Panc1 (cell line): Measurements from ENCODE around the gene SND1. TPM values are rescaled to one million over a fixed set of nuclear protein-coding genes. Genes with fewer than 3 reads are reported as not detected.

ENCODE experiments used
- ATAC-seq: fragments of 200-7000 bp; cut with Tn5 transposase; 2 replicates; pipeline ENCODE4 v1.9.1; 2020; ENCODE audit warnings: mild to moderate bottlenecking, moderate library complexity
- BruUV-seq: library from RNA; stranded (reverse); fragments of 400-500 nt; replicated peaks from 2 replicates; lab custom pipeline; 2021; lab: Mats Ljungman, UMichigan
- CTCF ChIA-PET: fragments of 300-600 bp; sonication (Branson Sonifier 250); formaldehyde crosslinking; loops from one replicate; lab custom pipeline; 2022; ENCODE audit warnings: antibody characterized with exemption; lab: Charles Lee
- POLR2A ChIA-PET: fragments of 300-600 bp; sonication (Branson Sonifier 250); formaldehyde crosslinking; loops from one replicate; lab custom pipeline; 2022; ENCODE audit warnings: antibody characterized with exemption; lab: Charles Lee
- DNase-seq: peaks from one replicate; pipeline ENCODE4 v3.0.0-alpha.2; 2010; ENCODE audit warnings: low read depth, low spot score
- H3K27ac ChIP-seq: 2 replicates; pipeline ENCODE4 v1.5.1; 2011; ENCODE audit warnings: mild to moderate bottlenecking, low read length, inconsistent platforms
- H3K27me3 ChIP-seq: fragments of 200-500 bp; sonication (Bioruptor generic); 2 replicates; pipeline ENCODE4 v1.6.0; 2014; ENCODE audit warnings: low read length, inconsistent platforms; ENCODE audit not compliant: control insufficient read depth, insufficient read depth
- H3K36me3 ChIP-seq: fragments of 200-500 bp; sonication (Bioruptor generic); 2 replicates; pipeline ENCODE4 v1.5.1; 2014; ENCODE audit warnings: inconsistent platforms, mild to moderate bottlenecking, low read length, moderate library complexity; ENCODE audit not compliant: control insufficient read depth, insufficient read depth
- H3K4me1 ChIP-seq: 2 replicates; pipeline ENCODE4 v1.5.1; 2011; ENCODE audit warnings: inconsistent platforms, mild to moderate bottlenecking, low read length, moderate library complexity; ENCODE audit not compliant: control insufficient read depth, insufficient read depth
- H3K4me3 ChIP-seq, 2 experiments: 2 replicates each; pipeline ENCODE4 v1.5.1; 2011 to 2012; ENCODE audit warnings: low read depth in 2 of 2, low read length in 2 of 2, mild to moderate bottlenecking in 2 of 2, inconsistent platforms in 1 of 2, moderate library complexity in 1 of 2
- H3K9me3 ChIP-seq: fragments of 200-500 bp; sonication (Bioruptor generic); 2 replicates; pipeline ENCODE4 v1.5.1; 2014; ENCODE audit warnings: low read depth, mild to moderate bottlenecking, inconsistent platforms, low read length, moderate library complexity; ENCODE audit not compliant: control insufficient read depth, insufficient read depth
- POLR2AphosphoS5 ChIP-seq: IDR thresholded peaks from 2 replicates; pipeline ENCODE4 v1.6.1; 2012; ENCODE audit warnings: mild to moderate bottlenecking, low read depth, low read length, moderate library complexity
- SIN3A ChIP-seq: IDR thresholded peaks from 2 replicates; pipeline ENCODE4 v1.6.1; 2012; ENCODE audit warnings: low read depth, mild to moderate bottlenecking, low read length, moderate library complexity, borderline replicate concordance; ENCODE audit not compliant: insufficient read depth
- TCF7L2 ChIP-seq: IDR thresholded peaks from 2 replicates; pipeline ENCODE4 v1.6.1; 2011; ENCODE audit warnings: mild to moderate bottlenecking, low read depth, low read length, inconsistent platforms
- in situ Hi-C: cut with HindIII; loops from 2 replicates; pipeline ENCODE4 v1.10.0; 2016; ENCODE audit warnings: low sequenced_read_pairs, low pct_unique_long_range_greater_than_20kb
- intact Hi-C: fragments of 100-400 bp; cut with micrococcal nuclease; formaldehyde crosslinking; loops from one replicate; pipeline ENCODE4 v1.10.0; 2022; ENCODE audit not compliant: unreplicated experiment
- total RNA-seq: library from RNA; stranded (reverse); gene quantifications from one replicate; pipeline ENCODE4 v1.2.1, GENCODE V29; 2021; ENCODE audit not compliant: unreplicated experiment
- TF ChIP-seq, protein P1 (sequence below): fragments of 450-650 bp; IDR thresholded peaks from 2 replicates; pipeline ENCODE4 v1.5.1; 2017; ENCODE audit warnings: mild to moderate bottlenecking
- TF ChIP-seq, protein P2 (sequence below), 2 experiments: IDR thresholded peaks; 2 replicates each; pipeline ENCODE4 v1.6.1; 2011 to 2012; ENCODE audit warnings: low read depth in 2 of 2, control low read depth in 1 of 2, low read length in 1 of 2, mild to moderate bottlenecking in 1 of 2, moderate library complexity in 1 of 2; ENCODE audit not compliant: insufficient read depth in 1 of 2

Gene SND1
- total RNA-seq, 1 experiment from 2014 or later, result 176 TPM

DNA sequence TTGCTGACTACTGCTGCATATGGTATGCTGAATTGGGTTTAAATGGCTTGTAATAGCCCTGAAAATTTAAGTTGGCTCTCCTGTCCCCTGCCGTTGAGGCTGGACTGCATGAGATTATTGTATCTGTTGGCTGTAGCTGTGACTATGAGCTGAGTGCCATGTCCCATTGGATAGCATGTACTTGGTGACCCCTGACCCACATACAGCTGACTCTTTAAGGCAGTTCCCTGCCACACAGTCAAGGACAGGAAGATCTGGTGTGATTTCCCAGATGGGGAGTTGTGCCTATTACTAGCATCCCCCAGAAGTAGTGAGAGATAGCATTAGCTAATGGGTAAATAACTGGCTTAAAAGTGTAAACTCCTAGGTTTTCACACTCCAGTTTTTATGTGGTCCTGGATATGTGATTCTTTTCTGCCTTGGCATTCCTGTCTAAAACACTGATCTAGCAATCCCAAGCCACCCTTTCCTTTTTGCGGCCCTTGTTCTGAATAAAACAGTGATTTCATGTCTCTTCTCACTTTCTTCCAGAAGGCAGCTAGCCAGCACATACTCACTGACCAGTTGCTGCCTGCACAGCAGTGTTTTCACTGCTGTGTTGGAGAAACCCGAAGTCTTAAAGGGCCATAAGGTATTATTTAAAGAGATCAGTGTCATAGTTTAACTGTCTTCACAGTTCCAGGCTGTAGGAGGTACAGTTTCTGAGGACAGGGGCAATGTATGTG is 343.3 kb downstream of the SND1 start:
- DNase-seq (no peak), ATAC-seq (no peak)
- Histone ChIP-seq H3K4me3 (no peak overlapping the region), H3K36me3 (no peaks in the 10 kb centered on the region), H3K9me3 (no peaks in the 10 kb centered on the region), H3K27ac (no peak overlapping the region), H3K27me3 (no peaks in the 10 kb centered on the region), H3K4me1 (no peaks in the 10 kb centered on the region)
- no TSS peak for BruUV-seq
- in situ Hi-C loops (no loop called here), intact Hi-C loops (no loop called here)
- TF ChIP-seq, protein P1, sequence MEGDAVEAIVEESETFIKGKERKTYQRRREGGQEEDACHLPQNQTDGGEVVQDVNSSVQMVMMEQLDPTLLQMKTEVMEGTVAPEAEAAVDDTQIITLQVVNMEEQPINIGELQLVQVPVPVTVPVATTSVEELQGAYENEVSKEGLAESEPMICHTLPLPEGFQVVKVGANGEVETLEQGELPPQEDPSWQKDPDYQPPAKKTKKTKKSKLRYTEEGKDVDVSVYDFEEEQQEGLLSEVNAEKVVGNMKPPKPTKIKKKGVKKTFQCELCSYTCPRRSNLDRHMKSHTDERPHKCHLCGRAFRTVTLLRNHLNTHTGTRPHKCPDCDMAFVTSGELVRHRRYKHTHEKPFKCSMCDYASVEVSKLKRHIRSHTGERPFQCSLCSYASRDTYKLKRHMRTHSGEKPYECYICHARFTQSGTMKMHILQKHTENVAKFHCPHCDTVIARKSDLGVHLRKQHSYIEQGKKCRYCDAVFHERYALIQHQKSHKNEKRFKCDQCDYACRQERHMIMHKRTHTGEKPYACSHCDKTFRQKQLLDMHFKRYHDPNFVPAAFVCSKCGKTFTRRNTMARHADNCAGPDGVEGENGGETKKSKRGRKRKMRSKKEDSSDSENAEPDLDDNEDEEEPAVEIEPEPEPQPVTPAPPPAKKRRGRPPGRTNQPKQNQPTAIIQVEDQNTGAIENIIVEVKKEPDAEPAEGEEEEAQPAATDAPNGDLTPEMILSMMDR, result no peak
- no peak for TF ChIP-seq SIN3A
- TF ChIP-seq POLR2AphosphoS5, result no peak
- TF ChIP-seq, protein P2, sequence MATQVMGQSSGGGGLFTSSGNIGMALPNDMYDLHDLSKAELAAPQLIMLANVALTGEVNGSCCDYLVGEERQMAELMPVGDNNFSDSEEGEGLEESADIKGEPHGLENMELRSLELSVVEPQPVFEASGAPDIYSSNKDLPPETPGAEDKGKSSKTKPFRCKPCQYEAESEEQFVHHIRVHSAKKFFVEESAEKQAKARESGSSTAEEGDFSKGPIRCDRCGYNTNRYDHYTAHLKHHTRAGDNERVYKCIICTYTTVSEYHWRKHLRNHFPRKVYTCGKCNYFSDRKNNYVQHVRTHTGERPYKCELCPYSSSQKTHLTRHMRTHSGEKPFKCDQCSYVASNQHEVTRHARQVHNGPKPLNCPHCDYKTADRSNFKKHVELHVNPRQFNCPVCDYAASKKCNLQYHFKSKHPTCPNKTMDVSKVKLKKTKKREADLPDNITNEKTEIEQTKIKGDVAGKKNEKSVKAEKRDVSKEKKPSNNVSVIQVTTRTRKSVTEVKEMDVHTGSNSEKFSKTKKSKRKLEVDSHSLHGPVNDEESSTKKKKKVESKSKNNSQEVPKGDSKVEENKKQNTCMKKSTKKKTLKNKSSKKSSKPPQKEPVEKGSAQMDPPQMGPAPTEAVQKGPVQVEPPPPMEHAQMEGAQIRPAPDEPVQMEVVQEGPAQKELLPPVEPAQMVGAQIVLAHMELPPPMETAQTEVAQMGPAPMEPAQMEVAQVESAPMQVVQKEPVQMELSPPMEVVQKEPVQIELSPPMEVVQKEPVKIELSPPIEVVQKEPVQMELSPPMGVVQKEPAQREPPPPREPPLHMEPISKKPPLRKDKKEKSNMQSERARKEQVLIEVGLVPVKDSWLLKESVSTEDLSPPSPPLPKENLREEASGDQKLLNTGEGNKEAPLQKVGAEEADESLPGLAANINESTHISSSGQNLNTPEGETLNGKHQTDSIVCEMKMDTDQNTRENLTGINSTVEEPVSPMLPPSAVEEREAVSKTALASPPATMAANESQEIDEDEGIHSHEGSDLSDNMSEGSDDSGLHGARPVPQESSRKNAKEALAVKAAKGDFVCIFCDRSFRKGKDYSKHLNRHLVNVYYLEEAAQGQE (IDR thresholded peaks at IDR 0.05; ENCODE audit: insufficient read depth in 1 of 2, low read depth in 2 of 2, low read length in 1 of 2), result no peak
- TF ChIP-seq TCF7L2, result no peak
- POLR2A ChIA-PET, result no interaction called here
- CTCF ChIA-PET, result no interaction called here

DNA sequence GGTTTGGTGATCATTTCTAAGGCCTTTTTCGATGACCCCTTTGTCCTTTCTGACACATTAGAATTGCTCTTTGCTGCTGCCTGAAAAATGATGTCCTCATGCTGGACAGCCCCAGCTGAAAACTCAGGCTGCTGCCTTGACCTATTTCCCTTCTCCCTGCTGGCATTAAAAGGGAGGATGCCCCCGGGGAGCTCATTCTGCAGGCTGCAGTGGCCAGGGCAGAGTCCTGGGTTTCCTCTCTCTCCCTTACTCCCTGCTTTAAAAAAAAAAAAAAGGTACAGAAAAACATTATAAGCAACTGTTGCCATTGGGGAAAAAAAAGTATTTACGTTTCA is 343.9 kb downstream of the SND1 start:
- Histone ChIP-seq H3K36me3 (no peaks in the 10 kb centered on the region), H3K9me3 (no peaks in the 10 kb centered on the region), H3K27ac (no peak overlapping the region), H3K4me1 (no peaks in the 10 kb centered on the region), H3K27me3 (no peaks in the 10 kb centered on the region), H3K4me3 (no peak overlapping the region)
- ATAC-seq, result no peak
- ChIA-PET CTCF (no interaction called here), POLR2A (no interaction called here)
- intact Hi-C loops, result no loop called here
- TF ChIP-seq, protein P2 (IDR thresholded peaks at IDR 0.05; ENCODE audit: insufficient read depth in 1 of 2, low read depth in 2 of 2, low read length in 1 of 2), result no peak
- TF ChIP-seq POLR2AphosphoS5 (no peak), TCF7L2 (no peak), SIN3A (no peak)
- TF ChIP-seq, protein P1, result no peak
- no peak for DNase-seq
- in situ Hi-C loops, result no loop called here
- no TSS peak for BruUV-seq
